GM12873 (cell line): ENCODE data around the gene TTF1.

Source experiments
- CTCF ChIP-seq: IDR thresholded peaks from 2 replicates; pipeline ENCODE4 v1.5.1; 2012; ENCODE audit warnings: low read depth, mild to moderate bottlenecking, moderate library complexity, low read length, control low read depth; ENCODE audit not compliant: insufficient read depth; ENCODE audit errors: missing control alignments

The TTF1 gene

GRCh38 chr9:132406554-132407122, at the start of gene TTF1:
Gene TTF1, minus strand, starts transcription at chr9:132406840. Its CDS starts 4,019 bp downstream, at chr9:132402821.
- TF ChIP-seq CTCF, result no peak

GRCh38 chr9:132456241-132456640, 49.6 kb upstream of the TTF1 start:
- no peak for TF ChIP-seq CTCF

- no peak for TF ChIP-seq CTCF
Observed at GRCh38 chr9:132451276-132451675, 44.6 kb upstream of the TTF1 start.

- no peak for TF ChIP-seq CTCF
Observed at GRCh38 chr9:132447902-132448301, 41.3 kb upstream of the TTF1 start.

GRCh38 chr9:132447346-132447745, 40.7 kb upstream of the TTF1 start:
- peak; percentile 19 for TF ChIP-seq CTCF

GRCh38 chr9:132446887-132447286, 40.2 kb upstream of the TTF1 start:
- no peak for TF ChIP-seq CTCF

- TF ChIP-seq CTCF, result no peak
Observed at GRCh38 chr9:132443951-132444607, 37.4 kb upstream of the TTF1 start.
